ENCODE results near the gene OR52K1.
"Not testable (repeated sequence)": the region's sequence is repeated elsewhere in the genome, so short reads cannot be mapped to it uniquely, and the experiment has no call there.

OR52K1 gene

DNA sequence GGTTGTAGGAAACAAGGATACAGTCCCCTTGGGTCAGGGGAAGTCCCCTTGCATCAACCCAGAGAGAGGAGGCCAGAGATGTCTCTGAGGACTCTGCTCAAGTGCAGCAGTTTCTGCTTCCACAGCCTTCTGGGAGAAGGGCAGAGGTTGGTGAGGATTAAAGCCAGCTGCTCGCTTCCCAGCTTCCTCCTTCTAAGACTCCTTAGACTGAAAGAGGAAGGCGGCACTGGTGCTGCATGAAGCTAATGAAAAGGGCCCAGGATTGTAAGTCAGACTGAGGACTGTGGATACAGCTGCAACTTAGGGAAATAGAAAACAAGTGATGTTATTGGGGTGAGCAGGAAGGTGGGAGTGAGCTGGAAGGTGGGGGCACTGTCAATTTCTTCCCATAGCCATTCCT lies at the start of gene OR52K1:
Gene OR52K1, plus strand, starts transcription at position 202 of the 400 bp plus-strand sequence. CDS start 6,255 bp downstream, outside the sequence.
- DNase-seq, result no peak

DNA sequence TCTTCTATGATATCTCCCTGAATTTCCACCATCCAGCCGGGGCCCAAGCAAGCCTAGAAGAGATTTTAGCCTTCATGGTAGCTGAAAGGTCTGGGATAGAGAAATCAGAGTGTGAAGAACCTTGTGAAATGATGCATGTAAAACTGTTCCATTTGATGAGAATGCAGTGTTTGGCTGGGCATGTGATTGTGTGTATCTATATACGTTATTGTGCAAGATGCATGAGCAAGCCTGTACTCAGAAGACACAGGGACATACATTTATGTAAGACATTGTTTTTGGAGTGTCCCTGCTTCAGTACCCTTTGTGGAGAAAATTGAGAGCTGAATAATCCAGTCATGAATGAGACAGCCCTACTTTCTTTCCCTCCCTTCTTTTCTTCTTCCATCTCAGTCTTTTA lies 48.6 kb upstream of the OR52K1 start:
- DNase-seq, result no peak

DNA sequence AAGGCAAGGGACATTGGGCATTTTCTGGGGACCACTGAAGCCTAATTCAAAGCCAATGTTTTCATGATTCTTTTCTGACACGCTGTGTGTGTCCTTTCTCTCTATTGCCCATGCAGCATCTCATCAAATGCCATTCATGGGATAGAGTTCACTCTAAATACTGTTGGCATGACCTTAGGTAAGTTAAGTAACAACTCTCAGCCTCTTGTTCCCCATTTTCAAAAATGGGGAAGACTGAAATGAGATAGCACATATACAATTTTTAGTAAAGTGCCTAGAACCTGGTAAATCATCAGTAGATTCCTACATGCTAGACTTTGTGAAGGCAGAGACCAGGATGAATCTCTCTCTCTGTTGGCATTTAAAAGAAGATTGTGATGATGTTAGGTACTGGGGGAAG lies 46.0 kb upstream of the OR52K1 start:
- no peak for DNase-seq

DNA sequence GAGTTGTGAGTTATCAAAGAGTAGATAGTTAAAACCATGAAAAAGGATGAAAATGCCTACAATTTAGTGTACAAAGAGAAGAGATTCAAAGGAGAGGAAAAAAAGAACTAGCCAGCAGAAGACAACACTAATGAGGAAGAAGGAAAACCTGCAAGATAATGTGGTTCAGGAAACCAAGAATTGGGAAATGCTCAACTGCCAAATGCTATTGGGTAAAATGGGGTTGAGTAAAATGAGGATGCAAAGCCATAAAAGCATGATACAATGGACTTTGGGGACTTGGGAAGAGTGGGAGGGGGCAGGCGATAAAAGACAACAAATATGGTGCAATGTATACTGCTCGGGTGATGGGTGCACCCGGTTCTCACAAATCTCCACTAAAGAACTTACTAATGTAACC lies 40.9 kb upstream of the OR52K1 start:
- DNase-seq, result no peak

DNA sequence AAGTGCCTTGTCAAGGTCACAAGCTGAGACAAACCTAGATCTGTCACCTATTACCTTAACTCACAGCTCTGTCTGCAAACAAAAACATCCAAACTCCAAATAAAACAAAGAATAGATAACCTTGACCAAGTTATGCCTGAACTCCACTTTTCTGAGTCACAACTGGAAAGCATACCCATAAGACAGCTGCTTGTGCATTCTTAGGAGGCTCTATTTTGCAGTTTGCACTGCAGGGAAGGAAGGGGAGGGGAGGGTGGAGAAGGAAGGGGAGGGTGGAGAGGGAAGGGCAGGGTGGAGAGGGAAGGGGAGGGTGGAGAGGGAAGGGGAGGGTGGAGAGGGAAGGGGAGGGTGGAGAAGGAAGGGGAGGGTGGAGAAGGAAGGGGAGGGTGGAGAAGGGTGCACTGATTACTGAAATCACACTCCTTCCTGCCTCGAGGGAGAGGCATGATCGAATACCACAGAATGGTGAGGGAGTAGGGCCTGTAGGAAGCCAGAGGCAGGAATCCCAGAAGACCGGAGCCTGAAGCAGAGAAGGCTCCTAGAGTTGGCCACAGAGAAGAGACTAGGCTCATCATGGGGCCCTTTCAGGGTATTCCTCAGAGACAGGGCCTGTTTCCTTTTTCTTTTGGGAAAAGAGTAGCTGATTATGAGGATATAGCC lies 39.1 kb upstream of the OR52K1 start:
- no peak for DNase-seq

DNA sequence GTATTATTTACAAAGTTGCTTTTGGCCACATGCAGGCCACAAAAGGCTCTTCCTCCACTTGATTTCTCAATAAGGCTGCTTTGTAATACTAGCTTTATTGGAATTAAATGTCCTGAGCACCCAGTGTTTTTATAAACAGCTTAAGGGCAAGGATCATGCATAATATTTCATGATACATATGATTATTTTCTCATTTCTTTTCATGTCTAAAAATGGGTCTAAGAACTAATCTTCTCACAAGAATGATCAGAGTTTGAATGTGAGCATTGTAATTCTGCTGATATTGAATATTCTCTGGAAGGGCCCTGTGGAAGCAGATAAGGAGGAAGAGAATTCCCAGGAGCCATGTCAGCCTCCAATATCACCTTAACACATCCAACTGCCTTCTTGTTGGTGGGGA lies 33.5 kb upstream of the OR52K1 start, which contains the start of gene OR52K2:
Gene OR52K2, plus strand, starts transcription at position 301 of the 400 bp plus-strand sequence. Its CDS starts 45 bp downstream, at position 346.
- DNase-seq, result no peak

DNA sequence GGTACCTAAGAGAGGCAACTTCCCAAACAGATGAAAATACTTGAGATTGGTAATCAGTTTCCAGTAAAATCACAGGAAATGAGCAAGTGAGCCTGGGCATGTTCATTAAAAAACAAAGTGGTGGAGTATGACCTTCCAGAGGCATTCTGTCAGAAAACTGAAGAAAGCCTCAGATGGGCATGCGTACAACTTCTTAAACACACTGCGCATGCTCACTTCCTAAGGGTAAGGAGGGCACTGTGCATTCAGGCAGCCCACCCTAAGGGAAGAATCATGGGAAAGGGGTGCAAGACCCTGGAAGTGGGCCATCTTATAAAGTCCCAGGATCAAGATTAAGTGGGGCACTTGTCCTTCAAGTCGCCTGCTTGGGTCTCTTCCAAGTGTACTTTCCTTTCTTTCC lies 29.3 kb upstream of the OR52K1 start:
- no peak for DNase-seq

DNA sequence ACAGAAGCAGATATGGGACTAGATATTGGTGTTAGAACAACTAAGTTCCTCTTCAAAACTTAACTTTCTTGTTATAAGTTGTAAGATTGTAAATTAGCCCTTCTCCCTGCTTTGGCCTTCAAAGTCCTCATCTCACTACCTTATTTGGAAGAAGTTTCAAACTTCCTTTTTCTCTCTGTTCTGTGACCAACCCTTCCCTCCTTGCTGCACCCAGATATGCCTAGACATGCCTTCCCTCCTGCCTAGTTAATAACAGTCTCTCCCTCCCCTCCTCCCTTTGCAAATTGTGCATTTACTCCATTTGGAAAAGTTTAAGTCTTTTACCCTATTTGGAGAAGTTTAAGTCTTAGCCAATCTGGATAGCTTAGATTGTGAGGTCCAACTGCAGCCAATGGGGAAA lies 28.4 kb upstream of the OR52K1 start:
- no peak for DNase-seq

DNA sequence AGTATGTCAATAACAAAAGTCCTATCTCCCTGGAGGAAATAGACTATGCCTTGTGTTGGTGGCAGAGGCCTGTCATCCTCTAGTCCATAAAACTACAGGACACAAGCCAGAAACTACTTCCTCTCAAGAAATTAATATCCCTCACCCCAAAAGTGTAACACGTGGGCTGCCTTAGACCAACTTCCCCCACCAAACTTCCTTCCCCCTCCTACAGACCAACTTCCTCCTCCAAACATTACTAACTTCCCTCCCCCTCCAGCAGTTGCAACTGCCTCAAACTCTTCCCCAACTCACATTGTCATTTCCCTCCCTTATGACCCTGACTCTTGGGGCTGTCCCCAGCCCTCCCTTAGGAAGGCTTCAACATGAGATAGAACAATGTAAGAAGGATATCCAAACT lies 27.0 kb upstream of the OR52K1 start:
- no peak for DNase-seq

DNA sequence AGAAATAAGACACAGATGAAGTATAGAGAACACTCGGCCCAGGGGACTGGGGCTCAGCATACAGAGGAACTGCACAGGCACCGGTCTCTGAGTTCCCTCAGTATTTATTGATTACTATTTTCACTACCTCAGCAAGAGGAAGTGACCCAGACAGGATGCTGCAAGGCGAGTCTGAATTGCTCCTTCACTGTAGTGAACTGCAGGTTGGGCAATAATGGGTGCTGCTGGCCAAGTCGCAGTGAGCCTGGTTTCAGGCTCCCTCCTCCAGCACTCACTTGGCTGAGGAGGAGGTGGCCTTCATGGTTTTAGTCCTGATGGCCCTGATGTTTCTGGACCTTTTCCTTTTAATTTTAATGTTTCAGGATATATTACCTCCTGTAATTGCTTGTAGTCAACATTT lies 22.9 kb upstream of the OR52K1 start:
- DNase-seq, result no peak

DNA sequence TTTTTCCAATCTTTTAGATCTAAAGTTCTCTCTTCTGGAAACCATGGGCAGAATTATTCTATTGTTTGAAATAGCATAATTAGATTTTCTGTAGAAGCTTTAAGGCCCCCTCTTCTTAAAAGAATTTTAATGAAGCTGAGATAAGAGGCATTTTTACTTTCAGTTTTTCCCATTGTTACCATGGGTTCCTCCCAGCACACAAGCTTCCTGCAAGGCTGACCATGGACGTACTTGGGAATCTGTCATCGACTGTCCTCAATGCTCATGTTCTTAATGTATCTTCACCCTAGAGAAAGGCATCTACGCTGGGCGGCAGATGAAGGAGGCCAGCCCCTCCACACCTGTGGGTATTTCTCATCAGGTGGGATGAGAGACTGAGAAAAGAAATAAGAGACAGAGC lies 22.3 kb upstream of the OR52K1 start:
- DNase-seq, result no peak

DNA sequence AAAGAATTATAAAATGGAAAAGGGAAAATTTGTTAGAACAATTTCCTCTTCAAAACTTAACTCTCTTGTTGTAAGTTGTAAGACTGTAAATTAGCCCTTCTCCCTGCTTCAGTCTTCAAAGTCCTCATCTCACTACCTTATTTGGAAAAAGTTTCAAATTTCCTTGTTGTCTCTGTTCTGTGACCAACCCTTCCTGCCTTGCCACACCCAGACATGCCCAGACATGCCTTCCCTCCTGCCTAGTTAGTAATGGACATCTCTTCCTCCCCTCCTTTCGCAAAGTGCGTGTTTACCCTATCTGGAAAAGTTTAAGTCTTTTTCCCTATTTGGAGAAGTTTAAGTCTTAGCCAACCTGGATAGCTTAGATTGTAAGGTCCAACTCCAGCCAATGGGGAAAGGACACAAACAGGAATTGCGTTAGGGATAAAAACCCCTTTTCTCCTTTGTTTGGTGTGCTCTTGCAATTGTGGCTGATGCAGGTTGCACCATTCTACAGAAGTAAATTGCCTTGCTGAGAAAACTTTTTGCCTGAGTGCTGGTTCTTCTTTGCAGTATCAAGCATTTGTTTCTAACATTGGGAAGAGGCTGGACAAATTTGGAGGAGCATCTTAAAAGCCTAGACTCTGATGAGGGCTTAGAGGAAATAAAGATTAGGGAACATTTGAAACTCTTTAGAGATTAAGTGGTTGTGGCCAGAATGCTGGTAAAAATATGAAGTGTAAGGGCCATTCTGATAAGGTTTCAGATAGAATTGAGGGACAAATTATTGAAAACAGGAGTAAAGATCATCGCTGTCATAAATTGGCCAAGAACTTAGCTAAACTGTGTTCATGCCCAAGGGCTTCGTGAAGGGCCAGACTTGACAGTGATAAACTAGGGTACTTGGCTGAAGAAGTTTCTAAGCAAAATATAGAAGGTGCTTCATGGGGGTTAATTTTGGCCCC lies 18.0 kb upstream of the OR52K1 start:
- DNase-seq, result no peak

DNA sequence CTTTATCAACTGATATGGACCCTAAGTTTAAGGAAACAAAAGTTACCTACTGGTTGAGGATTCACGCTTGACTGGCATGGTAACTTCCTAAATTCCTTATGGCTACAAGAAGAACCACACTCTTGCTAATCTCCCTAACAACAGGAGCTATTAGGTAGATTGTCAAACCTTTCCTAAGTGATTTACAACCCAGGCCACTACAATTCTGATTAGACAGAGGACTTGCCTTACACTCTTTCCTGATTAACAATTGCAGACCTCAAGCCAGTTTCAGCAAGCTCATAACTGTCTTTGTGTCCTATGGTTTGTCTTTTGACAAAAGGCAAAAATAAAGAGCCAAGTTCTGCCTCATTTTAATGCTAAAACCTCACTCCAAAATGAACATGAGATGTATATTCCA lies 17.0 kb upstream of the OR52K1 start:
- no peak for DNase-seq

DNA sequence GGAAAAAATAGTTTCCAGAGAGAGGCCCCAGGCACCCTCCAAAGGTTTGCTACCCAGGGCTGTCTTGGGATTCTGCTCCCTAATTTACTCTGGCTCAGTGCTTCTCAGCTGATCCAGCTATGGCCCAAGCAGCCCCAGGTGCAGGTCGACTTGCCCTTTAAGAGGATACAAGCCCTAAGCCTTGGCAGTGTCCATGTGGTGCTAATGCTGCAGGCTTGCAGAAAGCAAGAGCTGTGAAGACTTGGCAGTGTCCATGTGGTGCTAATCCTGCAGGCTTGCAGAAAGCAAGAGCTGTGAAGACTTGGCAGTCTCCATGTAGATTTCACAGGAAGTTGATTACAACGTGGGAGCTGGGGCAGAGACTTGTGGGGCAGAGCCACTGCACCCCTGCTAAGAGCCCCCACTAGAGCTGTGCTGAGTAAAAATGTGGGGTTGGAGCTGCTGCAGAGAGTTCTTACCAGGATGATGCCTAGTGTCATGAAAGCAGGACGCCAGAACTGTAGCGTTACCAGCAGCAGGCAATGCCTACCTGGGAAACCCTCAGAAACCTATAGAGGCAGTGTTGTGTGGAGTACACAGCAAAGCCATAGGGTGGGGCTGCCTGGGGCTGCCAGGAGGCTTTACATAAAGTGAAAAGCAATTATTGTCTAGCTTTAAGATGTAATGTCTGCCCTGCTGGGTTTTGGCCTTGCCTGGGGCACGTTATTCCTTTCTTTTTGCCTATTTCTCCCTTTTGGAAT lies 16.1 kb upstream of the OR52K1 start:
- no peak for DNase-seq

DNA sequence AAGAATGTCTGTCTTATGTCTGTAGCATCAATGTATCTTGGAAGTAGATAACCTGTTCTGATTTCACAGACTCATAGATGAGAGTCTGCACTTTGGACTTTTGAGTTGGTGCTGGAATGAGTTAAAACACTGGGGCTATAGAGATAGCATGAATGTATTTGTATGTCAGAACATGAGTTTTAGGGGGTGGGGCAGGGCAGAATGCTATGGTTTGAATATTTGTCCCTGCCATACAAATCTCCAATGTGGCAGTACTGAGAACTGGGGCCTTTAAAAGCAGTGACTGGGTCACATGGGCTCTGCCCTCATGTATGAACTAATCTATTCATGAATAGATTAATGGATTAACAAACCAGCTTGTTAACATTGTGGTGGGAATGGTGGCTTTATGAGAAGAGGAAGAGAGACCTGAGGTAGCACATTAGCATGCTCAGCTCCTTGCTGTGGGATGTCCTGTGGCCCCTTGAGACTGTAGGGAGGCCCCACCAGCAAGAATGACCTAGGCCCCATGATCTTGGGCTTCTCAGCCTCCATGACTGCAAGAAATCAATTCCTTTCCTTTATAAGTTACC lies 15.5 kb upstream of the OR52K1 start:
- DNase-seq, result no peak

DNA sequence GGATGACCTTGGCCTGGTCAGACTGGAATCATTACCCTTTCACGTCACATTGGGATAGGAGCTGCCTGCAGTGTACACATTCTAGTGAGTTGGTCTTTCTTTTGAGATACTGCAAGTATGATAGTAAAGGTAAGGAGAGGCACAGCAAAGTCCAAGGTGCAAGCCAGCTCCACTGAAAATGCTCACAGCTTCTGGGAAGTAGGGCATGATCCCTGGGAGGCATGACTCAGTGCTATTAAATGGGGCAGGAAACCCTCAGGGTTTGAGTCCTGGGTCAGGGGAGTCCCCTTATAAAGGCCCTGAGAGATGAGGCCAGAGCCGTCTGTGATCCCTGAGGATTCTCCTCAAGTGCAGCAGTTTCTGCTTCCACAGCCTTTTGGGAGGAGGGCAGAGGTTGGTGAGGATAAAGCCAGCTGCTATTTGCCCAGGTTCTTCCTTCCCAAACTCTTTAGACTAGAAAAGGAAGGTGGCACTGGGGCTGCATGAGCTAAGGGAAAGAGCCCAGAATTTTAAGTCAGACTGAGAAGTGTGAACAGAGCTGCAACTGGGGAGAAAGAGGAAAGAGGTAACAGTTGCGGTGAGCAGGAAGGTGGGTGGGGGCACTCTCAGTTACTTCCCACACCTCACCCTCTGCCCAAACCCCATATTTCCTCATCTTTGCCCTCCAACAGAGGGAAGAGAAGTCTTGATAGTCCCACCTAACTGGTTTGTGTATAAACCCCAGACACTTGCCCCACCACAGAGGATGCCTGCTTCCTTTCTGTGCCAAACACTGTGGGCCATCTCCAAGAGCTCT lies 14.4 kb upstream of the OR52K1 start:
- no peak for DNase-seq

DNA sequence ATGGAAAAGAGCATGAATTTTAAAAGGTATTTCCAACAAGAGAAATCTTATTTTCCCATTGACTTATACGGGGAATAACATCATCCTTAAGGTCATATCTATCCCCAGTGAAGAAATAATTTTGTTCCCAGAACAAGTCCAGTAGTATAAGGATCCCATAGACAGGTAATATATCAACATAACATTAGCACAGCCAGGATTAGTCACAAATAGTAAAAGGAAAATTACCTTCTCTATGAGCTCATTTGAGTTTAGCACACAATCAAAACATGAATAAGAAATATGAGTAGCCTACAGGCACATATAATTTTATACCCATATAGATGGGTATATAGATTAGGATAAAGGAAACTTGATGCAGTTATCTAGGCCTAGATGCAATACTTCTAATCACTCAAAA lies 2.8 kb upstream of the OR52K1 start:
- DNase-seq, result no peak

DNA sequence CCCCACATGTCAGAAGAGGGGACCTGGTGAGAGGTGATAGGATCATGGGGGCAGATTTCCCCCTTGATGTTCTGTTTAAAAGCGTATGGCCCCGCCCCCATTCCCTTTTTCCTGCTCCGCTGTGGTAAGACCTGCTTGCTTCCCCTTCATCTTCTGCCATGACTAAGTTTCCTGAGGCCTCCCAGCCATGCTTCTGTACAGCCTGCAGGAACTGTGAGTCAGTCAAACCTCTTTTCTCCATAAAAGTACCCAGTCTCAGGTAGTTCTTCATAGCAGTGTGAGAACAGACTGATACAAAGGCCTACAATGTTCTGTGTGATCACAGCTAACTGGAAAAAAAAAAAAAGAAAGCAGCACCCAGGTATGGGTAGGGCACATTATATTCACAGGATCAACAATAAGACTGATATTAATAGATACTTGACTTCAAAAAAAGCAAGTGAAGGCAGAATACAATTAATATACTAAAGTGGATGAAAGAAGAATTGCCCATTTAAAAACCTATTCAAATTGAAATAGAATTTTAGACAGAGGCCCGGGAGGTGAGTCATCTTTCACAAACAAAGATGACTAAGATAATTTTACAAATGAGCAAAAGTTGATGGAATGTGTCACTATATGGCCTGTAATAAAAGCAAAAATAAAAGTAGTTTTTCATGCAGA lies 1.7 kb upstream of the OR52K1 start:
- DNase-seq, result no peak

DNA sequence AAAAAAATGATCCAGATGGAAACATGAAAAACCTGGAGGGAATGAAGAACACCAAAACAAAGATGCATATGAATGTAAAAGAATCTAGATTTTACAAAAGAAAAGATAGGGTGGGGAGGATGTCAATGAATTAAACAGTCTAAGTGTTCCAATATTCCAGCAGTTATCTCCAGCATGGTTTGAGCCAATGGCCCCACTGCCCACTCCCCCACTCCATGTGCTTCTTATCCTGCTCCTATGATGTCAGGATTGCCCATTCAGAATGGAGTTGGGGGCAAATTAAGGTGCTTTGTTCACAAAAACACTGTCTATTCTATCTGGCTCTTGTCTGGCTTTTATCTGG lies 1.2 kb upstream of the OR52K1 start:
- no peak for DNase-seq

DNA sequence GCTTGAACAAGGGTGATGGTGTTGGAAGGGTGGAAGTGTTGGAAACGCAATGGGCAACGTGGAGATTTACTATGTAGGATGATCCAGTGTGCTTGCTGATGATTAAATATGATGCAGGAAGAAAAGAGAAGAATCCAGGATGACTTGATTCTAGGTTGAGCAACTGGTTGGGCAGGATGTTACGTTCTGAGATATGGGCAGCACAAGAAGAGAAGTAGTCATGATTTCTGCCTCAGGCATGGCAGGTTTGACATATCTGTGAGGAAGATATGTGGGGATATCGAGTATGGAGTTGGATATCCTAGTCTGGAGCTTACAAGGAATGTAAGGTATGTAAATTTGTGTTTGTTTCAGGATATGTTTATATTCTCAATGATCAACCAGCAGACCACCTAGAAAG lies 1.9 kb downstream of the OR52K1 start:
- DNase-seq, result no peak

DNA sequence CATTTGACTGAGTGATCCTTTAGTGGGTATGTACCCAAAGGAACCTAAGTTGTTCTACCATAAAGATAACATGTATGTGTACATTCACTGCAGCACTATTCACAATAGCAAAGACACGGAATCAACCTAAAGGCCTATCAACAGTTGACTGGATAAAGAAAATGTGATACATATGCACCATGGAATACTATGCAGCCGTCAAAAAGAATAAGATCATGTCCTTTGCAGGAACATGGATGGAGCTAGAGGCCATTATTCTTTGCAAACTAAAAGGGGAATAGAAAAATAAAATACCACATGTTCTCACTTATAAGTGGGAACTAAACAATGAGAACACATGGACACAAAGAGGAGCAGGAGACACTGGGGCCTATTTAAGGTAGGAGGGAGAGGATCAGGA lies 9.0 kb downstream of the OR52K1 start:
- not testable (repeated sequence) for DNase-seq
